ENCODE results near the gene ZBED5. TPM values are rescaled to one million over a fixed set of nuclear protein-coding genes. Genes with fewer than 3 reads are reported as not detected.

Gene ZBED5
- total and polyA plus RNA-seq, 9 of the 15 experiments (the other 6 are each of a cell fraction or from before 2014, with no cell fraction given) = 12.4 to 70.7 (median 26.8) TPM

DNA sequence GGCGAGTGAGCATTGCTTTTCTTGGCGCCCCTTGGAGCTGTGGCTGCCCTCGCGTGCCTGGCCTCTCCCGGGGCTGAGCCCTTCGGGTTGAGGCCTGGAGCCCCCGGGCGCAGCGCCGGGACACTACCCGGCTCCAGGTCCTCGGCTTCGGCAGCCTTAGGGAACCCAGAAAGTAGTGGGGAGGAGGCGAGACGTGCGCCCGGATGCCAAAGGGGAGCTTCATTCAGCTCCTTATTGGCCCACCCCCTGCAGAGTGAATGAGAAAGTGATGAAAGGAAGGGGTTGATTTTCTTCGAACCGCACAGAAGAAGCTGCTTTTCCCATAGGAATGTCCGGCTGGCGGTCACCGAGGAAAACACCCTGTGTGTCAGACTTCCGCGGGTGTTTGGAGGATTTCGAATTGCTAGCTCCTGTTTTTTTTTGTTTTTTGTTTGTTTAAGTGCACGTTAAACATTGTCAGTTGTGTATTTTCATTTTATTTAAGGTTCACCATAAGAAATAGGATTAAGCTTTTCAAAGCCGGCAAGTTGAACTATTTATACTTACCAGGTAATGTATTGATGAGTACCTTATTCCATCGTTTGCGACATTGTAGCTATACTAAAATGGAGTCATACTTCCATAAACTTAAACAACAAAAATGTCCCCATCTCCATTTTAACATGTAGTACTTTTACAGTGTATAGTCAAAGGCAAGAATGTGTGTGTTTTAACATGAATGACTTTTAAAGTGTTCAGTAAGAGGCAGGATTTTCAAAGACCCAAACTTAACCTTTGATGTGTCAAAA is 48.3 kb downstream of the ZBED5 start (continued):
- TF ChIP-seq, protein P1, sequence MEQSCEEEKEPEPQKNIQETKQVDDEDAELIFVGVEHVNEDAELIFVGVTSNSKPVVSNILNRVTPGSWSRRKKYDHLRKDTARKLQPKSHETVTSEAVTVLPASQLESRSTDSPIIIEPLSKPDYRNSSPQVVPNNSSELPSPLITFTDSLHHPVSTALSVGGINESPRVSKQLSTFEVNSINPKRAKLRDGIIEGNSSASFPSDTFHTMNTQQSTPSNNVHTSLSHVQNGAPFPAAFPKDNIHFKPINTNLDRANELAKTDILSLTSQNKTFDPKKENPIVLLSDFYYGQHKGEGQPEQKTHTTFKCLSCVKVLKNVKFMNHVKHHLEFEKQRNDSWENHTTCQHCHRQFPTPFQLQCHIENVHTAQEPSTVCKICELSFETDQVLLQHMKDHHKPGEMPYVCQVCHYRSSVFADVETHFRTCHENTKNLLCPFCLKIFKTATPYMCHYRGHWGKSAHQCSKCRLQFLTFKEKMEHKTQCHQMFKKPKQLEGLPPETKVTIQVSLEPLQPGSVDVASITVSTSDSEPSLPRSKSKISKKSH (CRISPR knock-in tag; IDR thresholded peaks at IDR 0.05) = no peak
- TF ChIP-seq CEBPG (CRISPR knock-in tag; IDR thresholded peaks at IDR 0.05) (no peak), CEBPG (tag; conservative IDR thresholded peaks at IDR 0.05 in 1 of 2, IDR thresholded peaks at IDR 0.05 in 1 of 2) (peak in 1 of 2 experiments; percentile 50; a peak in 1 of 4 replicates), TOE1 (IDR thresholded peaks at IDR 0.05; ENCODE audit: borderline replicate concordance) (0 out of 2 replicates have a peak, but pooled peaks have one; percentile 24), TOE1 (CRISPR knock-in tag; IDR thresholded peaks at IDR 0.05; ENCODE audit: borderline replicate concordance, low read depth) (no peak), ZNF436 (CRISPR knock-in tag; IDR thresholded peaks at IDR 0.05) (no peak), HNRNPL (IDR thresholded peaks at IDR 0.05; ENCODE audit: low read depth, low read length) (no peak), HDAC8 (tag; IDR thresholded peaks at IDR 0.05) (no peak; the same call in 1 of the 2 replicates), SMARCE1 (IDR thresholded peaks at IDR 0.05) (no peak), TCF3 (CRISPR knock-in tag; IDR thresholded peaks at IDR 0.05) (no peak), CCAR2 (IDR thresholded peaks at IDR 0.05; ENCODE audit: low read depth, low read length) (no peak), HNRNPLL (IDR thresholded peaks at IDR 0.05; ENCODE audit: low read depth, low read length, poor library complexity, severe bottlenecking) (peak; percentile 42), PRPF4 (IDR thresholded peaks at IDR 0.05; ENCODE audit: insufficient read depth, low read depth, low read length, poor library complexity, severe bottlenecking) (no peak), ZFP36 (IDR thresholded peaks at IDR 0.05; ENCODE audit: low read depth, low read length, partially characterized antibody) (no peak), U2AF2 (optimal IDR thresholded peaks at IDR 0.05; ENCODE audit: low read depth, low read length) (no peak), XRCC3 (IDR thresholded peaks at IDR 0.05) (no peak), PHF21A (IDR thresholded peaks at IDR 0.05; ENCODE audit: borderline replicate concordance, low read depth) (no peak), MCM5 (IDR thresholded peaks at IDR 0.05; ENCODE audit: low read depth) (no peak), SLC30A9 (CRISPR knock-in tag; IDR thresholded peaks at IDR 0.05) (no peak)
- TF ChIP-seq, protein P2, sequence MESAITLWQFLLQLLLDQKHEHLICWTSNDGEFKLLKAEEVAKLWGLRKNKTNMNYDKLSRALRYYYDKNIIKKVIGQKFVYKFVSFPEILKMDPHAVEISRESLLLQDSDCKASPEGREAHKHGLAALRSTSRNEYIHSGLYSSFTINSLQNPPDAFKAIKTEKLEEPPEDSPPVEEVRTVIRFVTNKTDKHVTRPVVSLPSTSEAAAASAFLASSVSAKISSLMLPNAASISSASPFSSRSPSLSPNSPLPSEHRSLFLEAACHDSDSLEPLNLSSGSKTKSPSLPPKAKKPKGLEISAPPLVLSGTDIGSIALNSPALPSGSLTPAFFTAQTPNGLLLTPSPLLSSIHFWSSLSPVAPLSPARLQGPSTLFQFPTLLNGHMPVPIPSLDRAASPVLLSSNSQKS (CRISPR knock-in tag; IDR thresholded peaks at IDR 0.05) = no peak
- TF ChIP-seq, protein P3, sequence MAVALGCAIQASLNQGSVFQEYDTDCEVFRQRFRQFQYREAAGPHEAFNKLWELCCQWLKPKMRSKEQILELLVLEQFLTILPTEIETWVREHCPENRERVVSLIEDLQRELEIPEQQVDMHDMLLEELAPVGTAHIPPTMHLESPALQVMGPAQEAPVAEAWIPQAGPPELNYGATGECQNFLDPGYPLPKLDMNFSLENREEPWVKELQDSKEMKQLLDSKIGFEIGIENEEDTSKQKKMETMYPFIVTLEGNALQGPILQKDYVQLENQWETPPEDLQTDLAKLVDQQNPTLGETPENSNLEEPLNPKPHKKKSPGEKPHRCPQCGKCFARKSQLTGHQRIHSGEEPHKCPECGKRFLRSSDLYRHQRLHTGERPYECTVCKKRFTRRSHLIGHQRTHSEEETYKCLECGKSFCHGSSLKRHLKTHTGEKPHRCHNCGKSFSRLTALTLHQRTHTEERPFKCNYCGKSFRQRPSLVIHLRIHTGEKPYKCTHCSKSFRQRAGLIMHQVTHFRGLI (CRISPR knock-in tag; IDR thresholded peaks at IDR 0.05) = no peak
